Activated T-cell treated with anti-CD3 and anti-CD28 coated beads, Interleukin-2, amount 50 U/mL, for 1 hour (primary cell): ENCODE data around the gene ART4.

Experiments used
- DNase-seq: peaks from one replicate; pipeline ENCODE4 v3.0.0-alpha.2; 2020

The ART4 gene

DNA sequence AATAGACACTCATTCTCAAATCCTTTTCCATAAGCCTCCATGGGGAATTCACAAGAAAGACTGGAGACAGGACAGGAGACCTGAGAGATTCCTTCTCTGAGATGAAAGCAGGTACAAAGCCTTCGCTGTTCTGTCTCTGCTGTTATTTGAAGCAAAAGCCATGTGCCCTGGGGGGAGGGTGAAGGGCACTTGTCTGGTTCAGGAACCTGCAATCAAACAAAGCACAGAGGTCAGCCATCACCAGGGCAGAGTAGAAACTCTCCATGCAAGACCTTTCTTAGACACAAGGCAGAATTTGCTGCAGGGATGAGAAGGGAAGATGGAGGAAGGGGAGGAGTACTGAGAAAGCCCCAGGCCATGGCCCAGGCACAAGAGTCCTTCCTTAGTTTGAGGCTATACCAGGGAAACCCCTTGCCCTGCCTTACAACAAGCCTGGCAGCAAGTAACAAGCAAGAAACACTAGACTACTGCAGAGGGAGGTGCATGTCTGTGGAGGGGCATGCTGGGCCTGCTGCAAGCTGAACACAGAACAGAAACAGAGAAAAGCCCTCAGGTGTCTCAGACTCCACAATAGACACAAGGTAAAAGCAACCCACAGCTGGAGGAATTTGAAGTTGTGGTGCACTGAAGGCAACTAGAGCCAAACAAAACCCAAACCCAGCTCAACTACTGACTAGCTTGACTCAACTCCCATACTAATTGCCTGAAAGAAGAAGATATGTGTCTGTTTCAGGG is 7.8 kb upstream of the ART4 start:
- no peak for DNase-seq

DNA sequence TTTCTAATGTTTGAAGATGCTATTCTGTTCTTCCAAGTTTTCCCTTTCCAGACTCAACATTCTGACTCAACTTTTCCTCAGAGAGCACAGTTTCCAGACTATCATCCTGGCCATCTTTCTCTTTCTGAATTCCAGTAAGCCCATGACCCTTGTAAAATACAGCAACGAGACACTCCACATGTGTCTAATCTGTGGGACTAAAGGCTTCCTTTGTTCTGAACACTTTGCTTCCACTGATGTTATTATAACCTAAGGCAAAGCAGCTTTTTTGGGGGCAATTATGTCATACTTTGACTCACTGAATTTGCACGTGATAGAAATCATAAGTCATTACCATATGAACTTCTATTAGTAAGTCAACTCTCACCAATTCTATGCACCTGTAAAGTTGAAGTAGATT is 6.3 kb upstream of the ART4 start:
- no peak for DNase-seq

DNA sequence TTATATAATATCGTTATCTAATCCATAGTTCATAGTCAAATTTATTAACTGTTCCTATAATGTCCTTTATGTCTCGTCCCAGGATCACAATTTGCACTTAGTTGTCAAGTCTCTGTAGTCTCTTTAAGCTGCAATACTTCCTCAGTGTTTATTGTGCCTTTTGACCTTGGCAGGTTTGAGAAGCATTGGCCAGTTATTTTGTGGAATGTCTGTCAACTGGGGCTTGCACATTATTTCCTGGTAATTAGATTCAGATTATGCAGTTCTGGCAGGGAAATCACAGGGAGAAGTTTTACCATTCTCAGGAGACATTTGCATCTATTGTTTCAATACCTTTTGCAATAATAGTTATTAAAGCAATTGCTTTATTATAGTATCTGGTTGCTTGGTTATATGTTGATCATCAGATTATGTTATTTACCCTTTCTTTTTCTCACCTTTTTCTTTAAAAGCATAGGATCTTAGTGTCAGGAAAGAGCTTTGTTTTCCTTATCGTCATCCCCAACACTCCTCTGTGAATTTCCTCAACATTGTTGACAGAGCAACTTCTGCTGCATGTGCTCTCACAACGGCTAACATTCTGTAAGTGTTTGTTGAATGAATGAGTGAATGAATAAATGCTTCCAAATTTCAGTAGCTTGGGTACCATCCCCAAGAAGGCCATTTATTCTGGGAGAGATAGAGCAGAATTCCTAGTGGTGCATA is 3.7 kb upstream of the ART4 start:
- DNase-seq = no peak

DNA sequence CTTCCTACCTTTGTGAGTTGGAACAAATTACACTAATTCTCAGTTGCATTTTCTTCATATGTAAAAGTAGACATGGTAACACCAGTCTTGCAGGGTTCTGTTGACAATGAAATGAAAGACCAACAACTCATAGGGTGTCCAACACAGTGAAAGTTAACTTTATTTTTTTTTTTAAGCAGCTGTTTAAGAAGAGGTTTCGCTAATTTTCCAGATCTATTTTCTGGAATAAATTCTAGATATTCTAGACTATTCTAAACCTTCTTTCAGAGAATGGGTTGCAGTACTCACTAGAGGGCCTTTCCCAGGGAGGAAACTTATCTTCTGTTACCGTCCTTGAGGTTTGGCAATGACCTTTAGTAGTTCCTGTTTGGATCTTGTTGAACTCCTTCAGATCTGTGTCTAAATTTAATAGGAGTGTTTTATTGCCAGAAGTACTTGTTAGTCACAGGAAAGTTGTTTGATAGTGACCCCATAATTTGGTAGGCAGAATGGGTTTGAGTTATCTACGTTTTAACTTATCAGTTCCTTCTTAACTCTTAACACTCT is 2.8 kb upstream of the ART4 start:
- DNase-seq = no peak

DNA sequence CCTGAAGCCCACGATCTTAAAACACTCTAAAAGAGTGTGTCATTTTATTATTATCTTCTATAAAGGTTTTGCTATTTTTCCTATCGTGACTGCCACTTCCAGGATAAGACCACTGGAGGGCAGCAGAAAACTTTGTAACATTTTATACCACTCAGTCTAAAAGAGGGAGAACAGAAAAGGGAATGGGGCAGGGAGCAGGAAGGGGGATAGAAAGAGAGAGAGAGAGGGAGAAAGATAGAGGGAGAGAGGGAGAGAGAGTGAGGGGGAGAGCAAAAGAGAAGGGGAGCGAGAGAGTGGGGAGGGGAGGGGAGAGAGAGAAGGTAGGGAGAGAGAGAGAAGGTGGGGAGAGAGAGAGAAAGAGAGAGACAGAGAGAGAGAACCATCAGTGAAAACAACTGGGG is 2.0 kb upstream of the ART4 start:
- DNase-seq = no peak

DNA sequence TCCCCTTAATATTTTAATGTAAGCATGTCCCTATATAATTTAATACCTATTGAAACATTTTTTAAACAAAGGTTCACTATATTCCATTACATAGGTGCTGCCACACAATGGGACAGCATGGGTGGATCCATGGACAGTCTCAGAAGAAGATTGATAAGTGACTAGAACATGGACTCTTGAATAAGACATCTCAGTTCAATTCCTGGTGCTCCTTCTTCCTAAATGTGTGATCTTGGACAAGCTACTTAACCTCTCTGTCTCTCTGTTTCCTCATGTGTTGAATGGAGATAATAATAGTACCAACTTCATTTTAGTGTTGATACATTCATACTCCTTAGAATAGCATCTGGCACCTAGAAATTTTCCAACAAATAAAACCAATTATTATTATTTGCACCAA is 1.1 kb upstream of the ART4 start:
- no peak for DNase-seq

DNA sequence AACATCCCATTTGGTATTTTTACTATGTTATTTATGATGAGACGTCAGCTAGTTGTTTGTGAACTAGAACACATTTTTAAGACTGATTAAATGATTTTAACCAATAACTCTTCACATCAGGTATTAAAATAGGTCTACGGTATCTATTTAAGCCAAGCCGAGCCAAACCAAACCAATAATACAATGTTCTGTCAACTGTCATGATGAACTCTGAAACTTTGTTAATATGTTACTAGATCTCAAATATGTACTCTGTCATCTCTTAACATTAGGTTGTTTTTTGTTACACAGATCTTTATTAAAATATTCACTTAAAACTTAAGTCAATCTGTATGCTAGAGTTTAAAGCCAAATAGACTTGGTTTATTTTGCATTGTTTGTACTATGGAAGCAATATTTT is 1.0 kb downstream of the ART4 start:
- no peak for DNase-seq

DNA sequence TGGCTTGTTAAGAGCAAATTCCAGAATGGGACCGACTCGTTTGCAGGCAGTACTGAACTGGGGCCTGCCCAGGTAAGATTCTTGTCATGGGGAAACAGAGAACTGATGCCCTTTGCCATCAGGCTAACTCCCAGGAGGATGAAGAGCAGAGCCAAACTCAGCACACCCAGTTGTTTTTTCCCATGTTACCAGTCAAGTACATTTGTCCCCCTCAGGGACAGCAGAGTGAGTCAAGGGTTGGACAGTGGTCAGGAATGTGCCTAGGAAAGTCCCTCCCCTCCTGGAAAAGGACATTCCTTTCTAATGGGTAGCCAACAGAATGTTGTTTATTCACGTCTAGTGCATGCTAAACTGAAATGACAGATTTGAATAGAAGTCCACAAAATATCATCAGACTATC is 1.6 kb downstream of the ART4 start:
- no peak for DNase-seq

DNA sequence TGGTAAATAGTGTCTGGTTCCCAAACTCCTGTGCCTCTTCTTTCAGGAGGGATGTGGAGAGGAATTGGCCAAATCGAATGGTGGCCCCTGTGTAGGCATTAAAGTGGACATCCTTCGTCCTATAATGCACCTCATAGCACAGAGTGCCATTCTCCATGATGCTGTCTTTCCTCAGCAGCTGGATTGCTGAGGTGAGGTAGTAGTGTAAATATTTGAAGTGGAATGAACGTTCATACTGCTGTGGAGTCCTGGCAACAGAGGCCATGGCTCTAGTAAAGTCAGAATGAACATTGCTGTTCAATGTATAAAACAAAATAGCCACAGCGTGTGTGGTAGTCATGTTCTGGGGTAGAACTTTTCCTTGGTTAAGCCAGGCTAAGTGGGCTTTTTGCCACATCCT is 2.7 kb downstream of the ART4 start:
- DNase-seq = no peak

DNA sequence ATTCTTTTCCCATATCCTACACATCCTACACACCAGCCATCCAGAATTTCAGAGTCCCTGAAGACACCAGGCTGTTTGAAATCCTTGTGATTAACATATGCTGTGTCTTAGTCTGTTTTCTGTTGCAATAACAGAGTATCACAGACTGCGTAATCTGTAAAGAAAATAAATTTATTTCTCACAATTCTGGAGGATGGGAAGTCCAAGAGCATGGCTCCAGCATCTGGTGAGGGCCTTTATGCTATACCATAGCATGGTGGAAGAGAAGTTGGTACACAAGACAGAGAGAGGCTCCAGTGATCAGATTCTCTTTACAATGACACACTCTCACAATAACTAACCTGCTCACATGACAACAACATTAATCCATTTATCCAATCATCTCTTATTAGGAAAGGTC is 4.1 kb downstream of the ART4 start:
- DNase-seq = no peak

DNA sequence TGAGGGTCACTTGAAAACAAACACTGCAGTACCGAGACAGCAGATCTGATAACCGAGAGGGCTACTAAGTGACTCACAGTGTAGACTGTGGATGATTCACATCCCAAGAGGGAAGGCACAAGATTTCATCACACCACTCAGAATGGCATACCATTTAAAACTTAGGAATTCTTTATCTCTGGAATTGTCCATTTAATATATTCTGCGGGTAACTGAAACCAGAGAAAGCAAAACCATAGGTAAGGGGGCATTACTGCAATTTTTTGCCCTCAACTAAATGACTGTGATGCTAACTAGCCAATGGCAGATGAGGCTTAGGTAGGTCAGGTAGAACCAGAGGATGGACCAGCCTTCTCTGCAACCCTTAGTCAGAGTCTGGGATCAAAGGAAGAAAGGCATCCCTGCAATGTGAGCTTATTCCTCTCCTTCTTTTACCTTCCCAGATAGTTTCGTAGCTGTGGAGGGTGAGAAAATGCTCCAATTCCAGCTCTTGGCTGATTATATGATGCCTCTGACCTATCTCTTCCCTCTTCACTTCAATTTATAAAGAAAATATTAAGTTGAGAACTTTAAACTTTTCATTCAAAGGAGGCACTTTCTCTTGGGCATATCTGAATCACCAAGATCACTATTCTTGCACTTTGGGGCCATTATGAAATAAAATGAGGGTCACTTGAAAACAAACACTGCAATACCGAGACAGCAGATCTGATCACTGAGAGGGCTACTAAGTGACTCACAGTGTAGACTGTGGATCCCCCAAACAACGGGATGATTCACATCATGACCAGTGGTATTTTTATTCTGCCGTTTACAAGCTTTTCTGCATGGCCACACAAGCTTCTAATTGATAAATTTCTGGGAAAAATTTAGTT is 6.8 kb downstream of the ART4 start:
- no peak for DNase-seq

DNA sequence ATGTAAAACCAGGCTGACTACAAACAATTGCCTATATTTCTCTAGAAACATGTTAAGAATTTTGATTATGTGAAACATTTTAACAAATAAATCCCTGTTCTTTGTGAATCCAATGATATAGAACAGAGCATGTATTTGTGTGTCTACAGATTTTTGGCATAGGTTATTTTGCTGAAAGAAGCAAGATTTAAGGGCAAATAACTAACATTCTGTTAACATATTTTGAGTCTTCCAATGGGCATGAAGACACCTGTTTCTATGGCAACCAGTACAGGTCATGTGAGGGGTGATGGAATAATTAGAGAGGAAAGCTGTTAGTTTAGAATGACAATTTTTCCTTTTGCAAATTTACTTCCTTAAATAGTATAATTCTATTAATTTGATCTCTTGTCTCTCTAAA is 8.8 kb downstream of the ART4 start:
- no peak for DNase-seq

DNA sequence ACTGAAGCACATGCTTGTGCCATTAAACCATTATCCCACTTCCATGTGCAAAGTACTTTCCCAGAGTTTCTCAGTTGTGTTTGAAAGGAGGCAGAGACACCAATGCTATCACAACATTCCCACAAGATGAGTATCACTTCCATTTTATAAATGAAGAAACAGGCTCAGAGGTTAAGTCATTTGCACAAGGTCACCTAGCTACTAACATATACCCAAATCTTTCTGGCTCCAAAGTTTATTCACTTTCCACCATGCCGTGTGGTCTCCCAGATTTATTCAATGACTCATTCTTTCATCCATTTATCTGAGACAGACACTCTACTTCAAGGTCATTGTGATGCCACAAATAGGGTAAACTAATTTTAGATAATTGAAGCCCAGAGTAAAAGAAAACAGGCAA is 9.4 kb downstream of the ART4 start:
- no peak for DNase-seq

DNA sequence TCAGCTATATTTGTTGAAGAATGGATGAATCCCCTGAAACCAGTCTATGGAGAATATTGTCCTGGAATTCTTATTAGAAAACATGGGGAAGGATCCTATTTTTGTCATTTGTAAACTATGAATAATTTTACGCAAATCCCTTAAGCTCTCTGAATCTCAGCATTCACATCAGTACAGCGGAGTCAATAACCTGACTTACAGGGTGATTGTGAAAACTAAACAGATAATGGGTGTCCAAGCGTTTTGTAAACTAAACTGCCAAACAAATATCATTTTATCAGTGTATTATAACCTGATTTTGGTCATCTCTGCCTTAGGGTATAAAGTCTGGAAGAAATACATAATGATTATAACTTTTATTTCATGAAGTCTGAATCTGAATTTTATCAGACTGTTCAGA is 10.0 kb downstream of the ART4 start:
- no peak for DNase-seq

DNA sequence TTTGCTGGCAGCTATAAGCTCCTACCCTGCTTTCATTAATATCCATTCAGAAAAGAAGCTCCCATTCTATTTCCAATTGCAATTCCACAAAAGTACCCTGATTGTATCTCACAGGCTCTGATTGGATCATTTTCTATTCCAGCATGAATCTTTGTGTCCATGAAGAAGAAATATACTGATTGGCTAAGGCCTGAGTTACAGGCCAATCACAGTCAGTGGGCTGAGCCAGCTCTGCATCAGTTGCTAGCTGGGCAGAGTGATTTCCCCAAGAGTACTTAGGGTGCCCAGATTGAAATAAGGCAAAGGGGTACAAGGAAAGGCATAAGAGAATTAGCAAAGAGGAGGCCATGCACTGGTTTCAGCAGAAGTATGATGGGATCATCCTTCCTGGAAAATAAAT is 14.4 kb downstream of the ART4 start:
- no peak for DNase-seq

DNA sequence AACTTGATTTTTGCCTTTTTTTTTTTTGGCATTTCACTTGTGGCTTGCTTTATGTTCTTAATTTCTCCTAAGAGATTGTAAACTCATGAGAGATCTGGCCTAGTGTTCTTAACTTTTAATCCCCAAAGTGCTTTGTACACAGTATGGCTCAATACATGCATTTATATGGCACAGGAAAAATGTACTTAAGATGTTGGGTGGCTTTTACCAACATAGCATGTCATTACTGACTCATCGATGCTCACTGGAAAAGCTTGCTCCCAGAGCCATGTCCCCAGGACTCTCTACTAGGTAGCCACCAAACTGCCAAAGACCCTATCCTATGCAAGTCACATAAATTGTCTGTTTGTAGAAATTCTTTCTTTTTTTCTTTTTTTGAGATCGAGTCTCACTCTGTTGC is 16.3 kb downstream of the ART4 start:
- no peak for DNase-seq

DNA sequence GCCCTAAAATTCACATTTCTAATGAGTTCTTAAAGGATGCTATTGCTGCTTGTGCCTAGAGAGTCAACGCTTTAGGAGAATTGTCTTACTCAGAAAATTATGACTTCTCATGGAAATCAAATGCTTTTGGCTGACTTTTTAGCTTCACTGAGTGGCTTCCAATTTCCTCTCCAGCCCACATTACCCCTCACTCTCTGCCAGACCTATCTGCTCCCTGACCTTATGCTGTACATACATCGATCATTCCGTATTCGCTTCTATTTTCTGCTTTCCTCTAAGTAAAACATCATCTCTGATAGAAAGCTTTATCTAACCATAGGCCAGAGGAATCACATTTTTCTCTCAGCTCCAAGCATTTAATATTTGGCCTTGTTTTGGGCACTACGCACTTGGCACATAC is 16.8 kb downstream of the ART4 start:
- no peak for DNase-seq

DNA sequence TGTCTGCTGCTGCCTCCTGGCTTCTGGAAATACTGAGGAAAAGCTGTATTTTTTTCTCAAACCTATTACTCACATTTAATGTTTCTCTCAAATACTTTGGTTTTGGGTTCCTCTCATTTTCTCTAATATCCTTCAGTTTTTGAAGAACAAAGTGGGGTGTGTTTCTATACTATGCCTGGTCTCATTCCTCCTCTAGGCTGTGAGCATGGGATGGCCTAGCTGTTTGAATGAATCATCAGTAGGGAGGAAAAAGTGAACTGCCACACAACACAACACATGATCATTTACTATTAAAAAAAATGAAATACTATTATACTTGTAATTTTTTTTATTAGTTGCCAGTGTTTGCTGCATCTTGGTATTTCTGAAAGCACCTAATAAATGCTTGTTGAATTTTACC is 18.1 kb downstream of the ART4 start:
- no peak for DNase-seq

DNA sequence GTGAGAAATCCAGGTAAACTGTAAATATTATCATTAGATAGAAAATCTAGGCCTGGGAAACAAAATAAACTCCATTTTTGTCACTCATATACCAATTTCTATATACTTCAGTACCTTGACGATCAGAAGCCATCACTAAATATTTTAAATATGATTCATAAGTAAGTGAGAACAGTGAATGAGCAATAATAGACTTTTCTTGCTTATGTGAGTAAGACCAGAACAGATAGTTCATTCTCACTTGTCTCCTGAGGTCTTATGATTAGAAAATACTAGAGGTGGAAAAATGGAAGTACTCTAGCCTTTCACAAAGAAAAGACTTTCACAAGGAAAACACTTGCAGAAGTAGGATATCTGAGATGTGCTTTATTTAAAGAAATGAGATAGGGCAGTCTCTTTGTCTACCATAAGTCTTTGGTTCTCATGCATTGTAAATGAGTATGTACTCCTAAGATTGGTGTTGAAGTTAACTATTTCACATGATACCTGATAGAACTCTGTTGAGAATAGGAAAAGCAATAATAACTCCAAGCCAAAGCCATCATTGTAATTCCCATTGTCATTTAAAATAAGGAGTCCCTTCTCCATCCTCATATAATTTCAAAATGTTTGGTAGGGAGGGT is 19.2 kb downstream of the ART4 start:
- no peak for DNase-seq

DNA sequence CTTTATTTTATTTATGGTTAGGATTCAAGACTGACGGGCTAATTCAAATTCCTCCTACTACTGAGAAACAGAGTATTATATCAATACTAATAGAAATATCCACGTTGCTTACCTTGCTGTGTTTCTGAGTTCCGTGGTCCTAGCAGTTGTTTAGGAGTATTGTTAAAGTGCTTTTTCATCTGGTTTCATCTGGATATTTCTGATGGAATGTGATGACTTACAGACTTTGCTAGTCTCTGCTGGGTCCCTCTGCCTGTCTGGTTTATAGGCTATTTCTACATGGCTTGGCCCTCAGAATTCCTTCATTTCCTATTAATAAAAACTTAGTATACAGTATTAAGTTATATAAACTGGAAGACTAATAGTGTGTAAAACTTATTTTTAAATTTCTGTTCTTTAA is 29.3 kb downstream of the ART4 start, which contains the start of gene SMCO3:
TSS of gene SMCO3 (minus strand) at position 169 of the 400 bp plus-strand sequence. CDS start 7,502 bp downstream, outside the sequence.
- no peak for DNase-seq

DNA sequence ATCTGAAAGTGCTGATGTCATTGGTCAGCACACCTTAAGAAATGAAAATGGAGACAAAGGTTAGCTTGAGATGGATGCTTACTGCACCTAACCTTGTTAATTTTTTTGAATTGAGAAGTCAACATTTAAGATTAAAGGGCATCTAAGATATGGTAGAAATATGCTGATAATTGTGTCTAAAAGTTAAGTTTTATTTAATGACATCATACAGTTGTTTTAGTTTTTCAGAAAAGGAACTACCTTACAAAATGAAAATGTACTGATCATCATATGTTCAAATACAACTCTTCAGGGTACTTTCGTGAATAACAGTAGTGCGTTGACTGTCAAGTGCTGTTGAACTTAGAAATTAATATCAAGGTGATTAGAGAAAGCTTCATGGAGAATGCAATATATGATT is 31.8 kb downstream of the ART4 start:
- DNase-seq = no peak

DNA sequence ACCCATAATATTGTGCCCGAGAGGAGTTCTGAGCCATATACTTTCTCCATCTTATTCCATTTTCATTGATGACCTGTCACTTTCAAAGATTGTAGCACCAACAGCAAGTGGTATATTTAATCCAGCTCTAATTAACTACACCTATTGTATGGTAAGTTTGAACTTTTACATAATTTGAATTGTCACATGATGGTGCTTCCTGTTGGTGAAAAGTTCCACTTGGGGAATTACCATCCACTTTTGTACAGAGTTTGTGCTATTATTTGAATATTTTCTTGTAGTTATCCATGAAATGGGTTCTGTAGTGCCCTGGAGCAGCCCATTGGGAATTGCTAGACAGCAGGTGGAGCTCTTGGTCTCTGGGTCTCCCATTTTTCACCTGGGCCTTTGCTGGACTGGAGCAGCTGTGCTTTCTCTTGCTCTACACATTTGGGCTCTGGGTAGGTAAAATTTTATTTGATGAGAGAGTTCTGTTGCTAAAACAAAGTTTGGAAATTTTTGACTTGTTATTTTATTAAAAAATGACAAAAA is 32.3 kb downstream of the ART4 start:
- DNase-seq = no peak
